Stimulated activated effector memory CD8-positive, alpha-beta T cell treated with anti-CD3 and anti-CD28 coated beads, Interleukin-12 subunit alpha, Interleukin-12 subunit beta, amount 100 ng/mL, for 72 hours (primary cell): ENCODE measurements around the gene KCNMA1.

ENCODE experiments used
- ATAC-seq: fragments of 150-1000 bp; cut with Tn5 transposase; 2 replicates; pipeline ENCODE4 v1.10.0; 2021
- DNase-seq, 2 donors: peaks; one replicate each; pipeline ENCODE4 v3.0.0; 2021 to 2022; ENCODE audit warnings: low spot score in 2 of 2
- H3K27ac Mint-ChIP-seq: one replicate; pipeline ENCODE4 v1.8.0; 2022; ENCODE audit warnings: mild to moderate bottlenecking, mixed read lengths
- H3K36me3 Mint-ChIP-seq: one replicate; pipeline ENCODE4 v1.8.0; 2022; ENCODE audit warnings: mild to moderate bottlenecking, mixed read lengths
- H3K4me1 Mint-ChIP-seq: one replicate; pipeline ENCODE4 v1.8.0; 2022; ENCODE audit warnings: mixed read lengths
- H3K4me3 Mint-ChIP-seq: one replicate; pipeline ENCODE4 v1.8.0; 2022; ENCODE audit warnings: mild to moderate bottlenecking, mixed read lengths
- H3K9me3 Mint-ChIP-seq: one replicate; pipeline ENCODE4 v1.8.0; 2022; ENCODE audit warnings: mixed read lengths

The KCNMA1 gene

DNA sequence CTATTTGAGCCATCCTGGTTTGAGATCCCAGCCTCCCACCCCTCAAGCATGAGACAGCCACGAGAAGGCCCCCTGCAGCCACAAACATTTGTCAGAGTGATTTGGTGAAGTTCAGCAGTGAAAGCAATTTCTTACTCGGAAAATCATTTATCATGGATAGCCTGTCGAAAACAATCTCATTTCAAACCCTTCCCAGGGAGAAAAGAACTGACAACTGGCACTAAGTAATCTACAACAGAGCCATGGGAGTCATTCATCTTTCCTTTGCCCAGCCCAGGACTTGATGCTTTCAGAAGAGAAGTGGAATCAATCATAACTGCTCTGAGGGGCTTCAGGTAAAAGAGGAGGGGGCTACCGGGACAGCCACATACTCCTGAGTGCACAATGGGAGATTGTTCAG lies 411.2 kb downstream of the KCNMA1 start:
- no peak for DNase-seq
- Mint-ChIP-seq H3K4me1 (no peaks in the 10 kb centered on the region), H3K4me3 (no peak overlapping the region), H3K36me3 (no peaks in the 10 kb centered on the region), H3K27ac (no peak overlapping the region), H3K9me3 (no peaks in the 10 kb centered on the region)
- ATAC-seq, result no peak

DNA sequence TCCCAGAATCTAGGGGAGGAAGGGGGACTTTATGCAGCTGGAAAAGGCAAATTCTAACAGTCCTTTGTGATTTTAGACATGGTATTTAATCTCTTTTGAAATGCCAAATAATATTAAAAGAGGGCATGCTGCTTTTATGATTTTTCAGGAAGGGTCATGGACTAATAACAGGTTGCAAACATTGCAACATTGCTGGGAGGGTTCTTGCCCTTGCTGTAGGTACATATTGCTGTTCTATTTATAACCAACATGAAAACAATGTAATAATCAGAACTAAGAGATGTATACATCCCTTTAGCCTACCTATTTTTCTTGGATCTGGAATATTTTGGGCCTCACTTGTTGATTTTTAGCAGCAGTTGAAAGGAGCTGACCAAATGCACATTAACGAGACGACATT lies 411.6 kb downstream of the KCNMA1 start:
- Mint-ChIP-seq H3K27ac (no peak overlapping the region), H3K9me3 (no peaks in the 10 kb centered on the region), H3K36me3 (no peaks in the 10 kb centered on the region), H3K4me1 (no peaks in the 10 kb centered on the region), H3K4me3 (no peak overlapping the region)
- DNase-seq (no peak), ATAC-seq (no peak)

DNA sequence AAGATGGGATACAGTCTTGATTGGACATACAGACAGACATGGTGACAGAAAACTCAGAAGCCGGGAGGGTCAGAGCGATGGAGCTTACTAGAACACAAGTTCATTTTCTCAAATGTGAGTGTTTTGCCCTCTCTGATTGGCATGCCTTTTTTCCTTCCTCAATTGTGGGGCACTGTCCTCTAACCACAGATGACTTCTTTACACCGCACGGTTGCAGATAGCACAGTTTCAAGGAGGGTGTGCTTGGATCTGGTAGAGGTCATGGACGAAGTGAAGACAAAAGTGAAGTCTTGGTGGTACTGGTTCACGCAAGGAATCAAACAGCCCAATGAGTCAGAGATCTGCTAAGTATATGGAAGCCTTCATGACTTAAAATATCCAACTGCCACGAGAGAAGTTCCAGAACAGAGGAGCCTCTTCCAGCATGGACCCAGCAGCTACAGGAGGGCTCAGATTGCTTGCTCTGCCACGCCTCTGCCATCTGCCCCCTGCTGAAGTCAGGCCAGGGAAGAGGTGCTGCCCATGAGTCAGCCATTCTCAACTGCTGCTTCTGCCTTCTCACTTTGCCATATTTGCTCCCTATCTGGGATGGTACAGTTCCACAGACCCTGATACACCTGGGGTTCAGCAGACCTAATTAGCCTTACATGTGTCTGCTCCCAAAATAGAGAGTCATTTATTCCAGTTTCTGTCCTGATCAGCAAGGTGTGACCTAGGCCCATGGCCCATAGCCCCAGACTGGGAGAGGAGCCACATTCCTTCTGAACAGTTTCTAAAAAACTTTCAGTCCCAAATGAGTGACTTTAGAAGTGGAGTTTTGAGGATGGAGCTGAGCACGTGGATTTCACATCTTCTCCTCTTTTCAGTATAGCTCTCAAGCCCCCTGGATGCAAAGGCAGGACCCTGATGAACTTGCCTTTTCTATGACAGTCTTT lies 413.8 kb downstream of the KCNMA1 start:
- DNase-seq, result no peak
- H3K27ac Mint-ChIP-seq, result no peak overlapping the region
- no peaks in the 10 kb centered on the region for H3K9me3 Mint-ChIP-seq
- no peaks in the 10 kb centered on the region for H3K4me1 Mint-ChIP-seq
- no peaks in the 10 kb centered on the region for H3K36me3 Mint-ChIP-seq
- H3K4me3 Mint-ChIP-seq, result no peak overlapping the region
- no peak for ATAC-seq

DNA sequence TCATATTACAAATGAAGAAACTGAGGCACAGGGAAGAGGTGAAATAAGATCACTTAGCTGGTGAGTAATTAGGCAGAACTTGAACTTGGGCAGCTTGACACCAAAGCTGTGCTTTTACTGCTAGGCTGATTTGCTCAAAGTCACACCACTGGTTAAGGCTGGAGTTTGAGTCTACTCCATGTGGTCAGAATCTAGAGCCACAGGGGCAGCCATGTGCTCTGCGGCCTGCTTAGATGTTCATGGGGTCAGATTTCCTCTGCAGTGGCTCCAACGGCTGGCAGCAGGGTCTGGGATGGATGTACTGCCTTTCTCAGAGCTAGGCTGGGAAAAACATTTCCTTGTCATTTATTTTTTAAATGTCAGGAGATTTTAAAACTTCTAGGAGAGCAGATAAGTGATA lies 417.5 kb downstream of the KCNMA1 start:
- no peaks in the 10 kb centered on the region for H3K9me3 Mint-ChIP-seq
- no peaks in the 10 kb centered on the region for H3K36me3 Mint-ChIP-seq
- H3K4me3 Mint-ChIP-seq, result no peak overlapping the region
- H3K4me1 Mint-ChIP-seq, result no peaks in the 10 kb centered on the region
- no peak overlapping the region for H3K27ac Mint-ChIP-seq
- no peak for ATAC-seq
- no peak for DNase-seq

GRCh38 chr10:77219046-77219445 lies 418.6 kb downstream of the KCNMA1 start:
- ATAC-seq (no peak), DNase-seq (no peak)
- no peak overlapping the region for H3K27ac Mint-ChIP-seq
- H3K4me1 Mint-ChIP-seq, result no peaks in the 10 kb centered on the region
- no peaks in the 10 kb centered on the region for H3K36me3 Mint-ChIP-seq
- H3K4me3 Mint-ChIP-seq, result no peak overlapping the region
- H3K9me3 Mint-ChIP-seq, result no peaks in the 10 kb centered on the region

DNA sequence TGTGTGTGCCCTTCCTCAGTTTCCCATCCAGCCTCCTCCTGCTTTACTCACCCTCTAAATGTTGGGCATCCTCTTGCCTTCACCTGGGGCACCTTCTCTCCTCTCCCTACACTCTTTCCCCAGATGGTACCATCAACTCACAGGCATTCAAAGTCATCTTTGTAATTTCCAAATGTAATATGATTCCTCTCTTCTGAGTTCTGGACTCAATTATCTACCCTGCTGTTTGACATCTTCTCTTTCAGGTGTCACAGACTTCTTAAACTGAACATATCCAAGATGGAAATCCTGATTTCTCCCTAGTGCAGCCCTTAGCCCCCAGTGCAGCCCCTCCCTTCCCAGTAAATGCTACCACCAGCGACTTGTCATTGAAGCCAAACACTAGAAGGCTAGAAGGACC lies 422.8 kb downstream of the KCNMA1 start:
- H3K9me3 Mint-ChIP-seq, result no peaks in the 10 kb centered on the region
- H3K36me3 Mint-ChIP-seq, result no peaks in the 10 kb centered on the region
- H3K27ac Mint-ChIP-seq, result no peak overlapping the region
- H3K4me1 Mint-ChIP-seq, result no peaks in the 10 kb centered on the region
- no peak overlapping the region for H3K4me3 Mint-ChIP-seq
- ATAC-seq (no peak), DNase-seq (no peak)

GRCh38 chr10:77212632-77213031 lies 425.0 kb downstream of the KCNMA1 start:
- DNase-seq, result no peak
- Mint-ChIP-seq H3K4me3 (no peak overlapping the region), H3K36me3 (no peaks in the 10 kb centered on the region), H3K9me3 (no peaks in the 10 kb centered on the region), H3K4me1 (no peaks in the 10 kb centered on the region), H3K27ac (no peak overlapping the region)
- no peak for ATAC-seq

GRCh38 chr10:77210645-77211044 lies 427.0 kb downstream of the KCNMA1 start:
- no peaks in the 10 kb centered on the region for H3K36me3 Mint-ChIP-seq
- no peaks in the 10 kb centered on the region for H3K9me3 Mint-ChIP-seq
- ATAC-seq, result no peak
- no peak overlapping the region for H3K4me3 Mint-ChIP-seq
- H3K27ac Mint-ChIP-seq, result no peak overlapping the region
- H3K4me1 Mint-ChIP-seq, result no peaks in the 10 kb centered on the region
- no peak for DNase-seq

- H3K4me1 Mint-ChIP-seq, result no peaks in the 10 kb centered on the region
- H3K36me3 Mint-ChIP-seq, result no peaks in the 10 kb centered on the region
- no peaks in the 10 kb centered on the region for H3K9me3 Mint-ChIP-seq
- DNase-seq (no peak), ATAC-seq (no peak)
- H3K4me3 Mint-ChIP-seq, result no peak overlapping the region
- no peak overlapping the region for H3K27ac Mint-ChIP-seq
These were observed 428.8 kb downstream of the KCNMA1 start for GRCh38 chr10:77208684-77209256.

DNA sequence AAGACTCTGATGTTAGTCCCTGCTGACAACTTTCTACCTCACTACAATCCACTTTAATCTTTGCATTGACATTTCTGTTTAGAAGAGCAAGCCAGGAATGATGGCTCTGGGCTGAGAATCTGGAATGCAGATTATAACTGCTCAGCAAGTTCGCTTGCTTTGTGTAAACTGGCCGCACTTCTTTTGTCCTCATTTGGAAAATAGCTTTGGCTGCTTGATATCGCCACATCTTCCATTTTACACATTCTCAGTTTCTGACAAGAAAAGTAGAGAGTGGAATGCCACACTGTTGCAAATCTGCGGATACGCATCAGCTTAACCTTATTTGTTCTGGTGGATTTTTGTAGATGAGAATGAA lies 429.8 kb downstream of the KCNMA1 start:
- Mint-ChIP-seq H3K4me1 (no peaks in the 10 kb centered on the region), H3K9me3 (no peaks in the 10 kb centered on the region), H3K27ac (no peak overlapping the region), H3K36me3 (no peaks in the 10 kb centered on the region), H3K4me3 (no peak overlapping the region)
- DNase-seq, result no peak
- ATAC-seq, result no peak

DNA sequence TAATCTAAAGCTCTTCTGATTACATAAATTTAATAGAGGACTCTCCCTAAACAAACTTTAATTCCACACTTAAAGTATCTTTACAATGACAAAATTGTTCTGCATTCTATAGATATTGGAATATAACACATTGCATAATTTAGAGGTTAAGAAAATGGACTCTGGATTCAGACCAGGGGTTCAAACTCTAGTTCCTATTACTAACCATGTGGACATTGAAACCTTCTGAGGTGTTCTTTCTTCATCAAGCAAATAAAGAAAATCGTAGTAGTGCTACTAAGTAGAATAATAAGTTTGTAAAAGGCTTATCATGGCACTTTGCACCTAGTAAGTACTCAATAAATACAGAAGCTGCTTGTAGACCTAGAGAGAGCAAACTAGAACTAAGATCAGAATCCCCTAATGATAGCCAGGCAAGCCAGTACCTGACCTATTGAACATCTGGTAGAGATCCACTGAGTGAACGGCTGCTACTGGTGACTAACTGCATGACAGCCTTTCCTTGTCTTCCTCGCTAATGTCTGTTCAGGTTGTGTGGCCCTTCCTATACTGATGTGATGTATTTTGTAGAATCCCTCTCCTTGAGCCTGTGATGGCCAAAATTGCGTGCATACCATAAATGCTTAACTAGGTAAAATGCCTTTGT lies 430.3 kb downstream of the KCNMA1 start:
- H3K36me3 Mint-ChIP-seq, result no peaks in the 10 kb centered on the region
- DNase-seq (no peak), ATAC-seq (no peak)
- no peaks in the 10 kb centered on the region for H3K4me1 Mint-ChIP-seq
- no peak overlapping the region for H3K27ac Mint-ChIP-seq
- H3K4me3 Mint-ChIP-seq, result no peak overlapping the region
- no peaks in the 10 kb centered on the region for H3K9me3 Mint-ChIP-seq

GRCh38 chr10:77205135-77205534 lies 432.5 kb downstream of the KCNMA1 start:
- no peak overlapping the region for H3K4me3 Mint-ChIP-seq
- ATAC-seq (no peak), DNase-seq (no peak)
- no peaks in the 10 kb centered on the region for H3K36me3 Mint-ChIP-seq
- H3K4me1 Mint-ChIP-seq, result no peaks in the 10 kb centered on the region
- no peak overlapping the region for H3K27ac Mint-ChIP-seq
- H3K9me3 Mint-ChIP-seq, result no peaks in the 10 kb centered on the region

DNA sequence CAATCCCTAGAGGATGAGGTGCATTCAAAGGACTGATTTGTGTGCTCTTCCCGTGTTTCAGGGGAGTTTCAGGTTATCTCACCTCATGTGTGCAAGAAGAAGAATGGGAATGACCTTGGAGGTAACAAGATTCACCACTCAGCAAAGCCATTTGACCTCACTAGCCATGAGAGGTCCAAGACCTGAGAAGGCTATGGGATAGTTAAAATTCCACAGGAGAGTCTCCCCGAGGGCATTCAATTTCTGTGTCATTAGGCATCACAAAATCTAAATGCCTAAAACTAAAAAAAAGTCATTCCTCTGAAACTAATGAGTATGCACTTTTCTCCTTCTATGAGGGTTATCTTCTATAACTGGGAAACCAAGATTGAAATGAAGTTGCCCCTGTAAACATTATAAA lies 433.4 kb downstream of the KCNMA1 start:
- no peak for DNase-seq
- no peaks in the 10 kb centered on the region for H3K36me3 Mint-ChIP-seq
- H3K9me3 Mint-ChIP-seq, result no peaks in the 10 kb centered on the region

GRCh38 chr10:77202857-77203256 lies 434.8 kb downstream of the KCNMA1 start:
- H3K4me3 Mint-ChIP-seq, result no peak overlapping the region
- DNase-seq (no peak), ATAC-seq (no peak)
- no peaks in the 10 kb centered on the region for H3K4me1 Mint-ChIP-seq
- no peak overlapping the region for H3K27ac Mint-ChIP-seq
- H3K36me3 Mint-ChIP-seq, result no peaks in the 10 kb centered on the region
- no peaks in the 10 kb centered on the region for H3K9me3 Mint-ChIP-seq

More for the DNA sequence above, 433.4 kb downstream of the KCNMA1 start:
- no peak for ATAC-seq
- Mint-ChIP-seq H3K4me3 (no peak overlapping the region), H3K27ac (no peak overlapping the region), H3K4me1 (no peaks in the 10 kb centered on the region)

DNA sequence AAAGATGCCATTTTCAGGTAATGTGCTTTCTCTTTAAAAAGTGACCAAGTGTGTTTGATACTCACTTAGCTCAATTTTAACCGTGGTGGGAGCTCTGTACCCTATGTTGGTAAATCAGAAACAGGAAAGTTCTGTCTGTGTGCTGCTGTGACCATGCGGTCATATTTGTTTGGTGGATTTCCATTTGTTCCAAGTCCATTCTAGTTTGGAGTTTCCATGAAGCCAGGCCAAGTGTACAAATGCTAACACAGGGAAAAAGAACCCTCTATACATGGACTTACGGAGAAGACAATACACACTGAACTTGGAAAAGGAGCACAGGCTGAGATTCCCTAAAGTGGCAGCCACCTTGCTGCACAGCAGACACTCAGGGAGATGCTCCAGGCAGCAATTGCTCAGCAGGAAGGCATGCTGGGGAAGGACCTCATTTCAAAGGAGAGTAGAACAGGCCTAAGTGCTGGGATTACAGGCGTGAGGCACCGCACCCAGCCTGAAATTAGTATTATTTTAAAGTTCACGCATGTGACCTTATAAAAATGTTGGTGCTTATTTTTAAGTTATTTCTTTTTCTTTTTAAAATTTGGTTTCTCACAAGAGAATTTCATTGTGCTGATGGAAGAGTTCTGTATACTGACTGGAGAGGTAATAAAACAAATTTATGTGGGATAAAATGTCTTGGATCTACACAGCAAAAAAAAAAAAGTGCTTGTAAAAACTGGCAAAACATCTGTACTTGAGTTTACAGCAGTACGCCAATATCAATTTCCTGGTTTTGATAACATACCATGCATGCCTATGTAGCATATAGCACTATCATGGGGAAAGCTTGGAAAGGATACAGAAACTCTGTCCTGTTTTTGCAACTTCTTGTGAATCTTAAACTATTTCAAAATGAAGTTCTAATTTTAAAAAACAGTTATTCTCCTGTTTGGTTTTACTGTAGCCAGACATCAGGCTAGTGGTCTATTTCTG lies 436.2 kb downstream of the KCNMA1 start:
- Mint-ChIP-seq H3K9me3 (no peaks in the 10 kb centered on the region), H3K27ac (no peak overlapping the region), H3K36me3 (no peaks in the 10 kb centered on the region), H3K4me1 (no peaks in the 10 kb centered on the region), H3K4me3 (no peak overlapping the region)
- ATAC-seq (no peak), DNase-seq (no peak)
